HFF-Myc (cell line): ENCODE measurements around the gene WTIP.
A peak's percentile ranks its signal among the peaks of the same experiment; 100 is the strongest.

ENCODE experiments used
- DNase-seq: peaks from one replicate; pipeline ENCODE4 v3.0.0-alpha.2; 2011; ENCODE audit warnings: low read depth; ENCODE audit errors: extremely low read depth
- H3K4me3 ChIP-seq: replicated peaks from 2 replicates; pipeline ENCODE4 v1.5.1; 2011; ENCODE audit warnings: low read depth, mild to moderate bottlenecking, control low read depth, low read length
- TF ChIP-seq, protein P1 (sequence below): IDR thresholded peaks from 2 replicates; pipeline ENCODE4 v1.5.1; 2012; ENCODE audit warnings: mild to moderate bottlenecking, low read depth, low read length, control low read depth; ENCODE audit errors: missing control alignments

The WTIP gene

DNA sequence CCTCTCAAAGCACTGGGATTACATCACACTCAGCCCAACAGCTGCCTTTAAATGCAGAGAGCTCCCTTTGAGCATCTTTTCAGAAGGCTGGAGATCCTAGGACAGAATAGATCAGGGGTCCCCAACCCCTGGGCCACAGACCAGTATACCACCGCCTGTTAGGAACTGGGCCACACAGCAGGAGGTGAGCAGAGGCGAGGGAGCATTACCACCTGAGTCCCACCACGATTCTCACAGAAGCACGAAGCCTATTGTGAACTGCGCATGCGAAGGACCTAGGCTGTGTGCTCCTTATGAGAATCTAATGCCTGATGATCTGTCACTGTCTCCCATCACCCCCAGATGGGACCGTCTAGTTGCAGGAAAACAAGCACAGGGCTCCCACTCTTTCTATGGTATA, 2.2 kb upstream of the WTIP start:
- TF ChIP-seq, protein P1, sequence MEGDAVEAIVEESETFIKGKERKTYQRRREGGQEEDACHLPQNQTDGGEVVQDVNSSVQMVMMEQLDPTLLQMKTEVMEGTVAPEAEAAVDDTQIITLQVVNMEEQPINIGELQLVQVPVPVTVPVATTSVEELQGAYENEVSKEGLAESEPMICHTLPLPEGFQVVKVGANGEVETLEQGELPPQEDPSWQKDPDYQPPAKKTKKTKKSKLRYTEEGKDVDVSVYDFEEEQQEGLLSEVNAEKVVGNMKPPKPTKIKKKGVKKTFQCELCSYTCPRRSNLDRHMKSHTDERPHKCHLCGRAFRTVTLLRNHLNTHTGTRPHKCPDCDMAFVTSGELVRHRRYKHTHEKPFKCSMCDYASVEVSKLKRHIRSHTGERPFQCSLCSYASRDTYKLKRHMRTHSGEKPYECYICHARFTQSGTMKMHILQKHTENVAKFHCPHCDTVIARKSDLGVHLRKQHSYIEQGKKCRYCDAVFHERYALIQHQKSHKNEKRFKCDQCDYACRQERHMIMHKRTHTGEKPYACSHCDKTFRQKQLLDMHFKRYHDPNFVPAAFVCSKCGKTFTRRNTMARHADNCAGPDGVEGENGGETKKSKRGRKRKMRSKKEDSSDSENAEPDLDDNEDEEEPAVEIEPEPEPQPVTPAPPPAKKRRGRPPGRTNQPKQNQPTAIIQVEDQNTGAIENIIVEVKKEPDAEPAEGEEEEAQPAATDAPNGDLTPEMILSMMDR: no peak
- no peak overlapping the region for H3K4me3 ChIP-seq
- no peak for DNase-seq

DNA sequence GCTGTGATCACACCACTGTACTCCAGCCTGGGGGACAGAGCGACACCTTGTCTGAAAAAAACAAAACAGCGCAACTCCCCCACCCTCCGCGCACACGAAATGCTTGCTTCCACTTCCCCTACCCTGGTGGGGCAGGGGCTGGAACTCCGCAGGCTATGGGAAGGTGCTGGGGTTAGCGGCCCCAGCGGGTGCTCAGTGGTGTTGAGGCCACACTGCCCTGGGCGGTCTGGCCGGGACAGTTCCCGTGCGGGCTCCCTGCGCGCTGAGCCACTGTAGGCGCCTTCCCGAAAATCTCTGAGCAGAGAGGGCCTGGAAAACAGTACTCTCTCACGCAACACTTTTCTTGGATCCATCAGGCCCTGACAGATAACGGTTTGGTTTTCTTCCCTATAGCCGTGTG, 1.1 kb upstream of the WTIP start:
- DNase-seq: no peak
- TF ChIP-seq, protein P1: no peak
- H3K4me3 ChIP-seq: no peak overlapping the region

DNA sequence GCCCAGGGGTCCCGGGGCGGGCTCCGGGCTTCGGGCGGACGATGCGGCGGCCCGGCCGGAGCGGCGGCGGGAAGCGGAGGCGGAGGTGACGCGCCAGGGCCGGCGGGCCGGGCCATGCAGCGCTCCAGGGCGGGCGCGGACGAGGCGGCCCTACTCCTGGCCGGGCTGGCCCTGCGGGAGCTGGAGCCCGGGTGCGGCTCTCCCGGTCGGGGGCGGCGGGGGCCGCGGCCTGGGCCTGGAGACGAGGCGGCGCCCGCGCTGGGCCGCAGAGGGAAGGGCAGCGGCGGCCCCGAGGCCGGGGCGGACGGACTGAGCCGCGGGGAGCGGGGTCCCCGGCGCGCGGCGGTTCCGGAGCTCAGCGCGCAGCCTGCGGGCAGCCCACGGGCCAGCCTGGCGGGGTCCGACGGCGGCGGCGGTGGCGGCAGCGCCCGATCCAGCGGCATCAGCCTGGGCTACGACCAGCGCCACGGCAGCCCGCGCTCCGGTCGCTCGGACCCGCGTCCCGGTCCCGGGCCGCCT, 362 bp downstream of the WTIP start:
- TF ChIP-seq, protein P1: no peak
- peak overlapping the region; percentile 56 for H3K4me3 ChIP-seq
- DNase-seq: no peak

DNA sequence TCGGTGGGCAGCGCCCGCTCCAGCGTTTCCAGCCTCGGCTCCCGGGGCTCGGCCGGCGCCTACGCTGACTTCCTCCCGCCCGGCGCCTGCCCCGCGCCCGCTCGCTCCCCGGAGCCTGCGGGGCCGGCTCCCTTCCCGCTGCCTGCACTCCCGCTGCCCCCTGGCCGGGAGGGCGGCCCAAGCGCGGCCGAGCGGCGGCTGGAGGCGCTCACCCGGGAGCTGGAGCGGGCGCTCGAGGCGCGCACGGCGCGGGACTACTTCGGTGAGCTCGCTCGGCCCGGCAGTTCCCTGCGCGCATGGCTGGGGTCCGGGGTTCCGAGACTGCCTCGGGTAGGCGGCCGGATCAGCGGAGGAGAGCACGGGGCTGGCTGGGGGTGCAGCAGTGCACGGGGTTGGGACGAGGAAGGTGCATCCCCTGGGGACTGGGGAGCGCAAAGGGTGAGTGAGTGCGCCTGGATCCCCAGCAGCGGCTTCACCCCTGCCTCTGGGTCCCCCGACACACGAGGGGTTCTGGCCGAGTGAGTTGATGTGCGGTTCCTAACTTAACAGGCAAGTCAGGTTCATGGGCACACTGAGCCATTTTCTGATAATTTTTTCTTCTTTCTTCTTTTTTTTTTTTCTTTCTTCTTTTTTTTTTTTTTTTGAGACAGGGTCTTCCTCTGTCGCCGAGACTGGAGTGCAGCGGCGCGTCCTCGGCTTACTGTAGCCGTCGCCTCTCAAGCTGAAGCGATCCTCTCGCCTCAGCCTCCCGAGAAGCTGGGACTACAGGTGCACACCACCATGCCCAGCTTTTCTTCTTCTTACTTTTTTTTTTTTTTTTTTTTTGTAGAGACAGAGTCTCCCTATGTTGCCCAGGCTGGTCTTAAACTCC, 1.1 kb downstream of the WTIP start:
- H3K4me3 ChIP-seq: peak overlapping the region; percentile 56
- TF ChIP-seq, protein P1: no peak
- DNase-seq: no peak

DNA sequence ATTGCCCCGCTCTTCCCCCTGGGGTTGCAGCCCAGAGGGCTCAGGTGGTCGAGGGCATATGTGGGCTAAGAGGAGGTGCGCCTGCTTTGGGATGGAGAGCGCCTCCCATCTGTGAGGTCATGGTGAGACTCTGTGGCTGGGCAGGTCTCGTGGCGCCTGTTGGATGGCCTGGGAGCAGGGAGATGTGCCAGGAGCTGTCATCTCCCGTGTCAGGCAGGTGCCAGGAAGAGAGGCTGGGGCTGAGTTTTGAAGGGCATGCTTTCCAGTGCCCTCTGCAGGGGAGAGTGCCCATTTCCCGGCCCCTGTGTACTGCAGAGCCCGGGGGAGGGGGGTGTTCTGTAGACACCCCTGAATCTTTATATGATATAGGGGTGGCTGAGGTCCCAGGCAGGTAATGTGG, 2.8 kb downstream of the WTIP start:
- no peak overlapping the region for H3K4me3 ChIP-seq
- no peak for DNase-seq
- TF ChIP-seq, protein P1: no peak

DNA sequence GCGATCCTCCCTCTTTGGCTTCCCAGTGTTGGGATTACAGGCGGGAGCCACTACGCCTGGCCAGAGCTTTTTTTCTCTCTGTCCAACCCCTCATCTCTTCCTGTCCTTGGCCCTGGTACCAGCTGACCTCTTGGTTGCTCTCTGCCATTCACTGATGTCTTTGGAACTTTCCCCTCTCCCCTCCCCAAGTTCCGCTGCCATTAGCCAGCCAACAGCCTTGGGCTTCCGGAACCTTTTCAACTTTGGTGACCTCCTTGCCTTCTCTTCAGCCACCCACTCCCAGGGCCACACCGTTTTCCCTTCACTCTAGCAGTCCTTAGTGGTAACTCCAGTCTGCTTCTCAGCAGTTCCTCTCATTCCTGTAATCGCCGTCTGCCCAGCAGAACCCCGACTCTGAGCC, 4.3 kb downstream of the WTIP start:
- TF ChIP-seq, protein P1: no peak
- no peak for DNase-seq
- H3K4me3 ChIP-seq: no peak overlapping the region
